Stomach (tissue), 9 donors: ENCODE results near the gene TRIO. TPM values are rescaled to one million over a fixed set of nuclear protein-coding genes. Genes with fewer than 3 reads are reported as not detected.

Source experiments
- DNase-seq, 2 donors: peaks; one replicate each; pipeline versions ENCODE4 v3.0.0 to v3.0.0-alpha.2; 2013 to 2019
- H3K27ac ChIP-seq, 5 donors: fragments of 200-600 bp in 4 of 5; sonication (generic) in 4 of 5; one replicate each; pipeline ENCODE4 v1.5.1; 2013 to 2019; ENCODE audit warnings: mild to moderate bottlenecking in 1 of 5, moderate library complexity in 1 of 5
- H3K27me3 ChIP-seq, 3 donors: fragments of 200-600 bp; sonication (generic); one replicate each; pipeline ENCODE4 v1.5.1; 2017 to 2019; ENCODE audit warnings: mixed run types in 1 of 3
- H3K36me3 ChIP-seq, 4 donors: fragments of 200-600 bp; sonication (generic); 1 replicate in 3 of 4; 2 replicates in 1 of 4; pipeline ENCODE4 v1.5.1; 2016 to 2019
- H3K4me1 ChIP-seq, 4 donors: fragments of 200-600 bp; sonication (generic); one replicate each; pipeline ENCODE4 v1.5.1; 2016 to 2019
- H3K4me3 ChIP-seq, 4 donors: fragments of 200-600 bp; sonication (generic) in 3 of 4; one replicate each; pipeline ENCODE4 v1.5.1; 2016 to 2019; ENCODE audit warnings: mild to moderate bottlenecking in 1 of 4
- H3K9me3 ChIP-seq, 4 donors: fragments of 200-600 bp; sonication (generic); one replicate each; pipeline ENCODE4 v1.5.1; 2016 to 2019
- EP300 ChIP-seq: sonication (generic); formaldehyde crosslinking; IDR thresholded peaks from one replicate; pipeline ENCODE4 v1.6.1; 2017; ENCODE audit warnings: antibody characterized with exemption
- POLR2A ChIP-seq, 4 donors: fragments of 450-650 bp; IDR thresholded peaks; one replicate each; pipeline ENCODE4 v1.6.1; 2016; ENCODE audit warnings: antibody characterized with exemption in 4 of 4, control low read depth in 2 of 4, mild to moderate bottlenecking in 1 of 4, moderate library complexity in 1 of 4
- POLR2AphosphoS5 ChIP-seq, 3 donors: sonication (generic); formaldehyde crosslinking; IDR thresholded peaks; one replicate each; pipeline ENCODE4 v1.6.1; 2016; ENCODE audit warnings: antibody characterized with exemption in 3 of 3
- WGBS, 5 donors: extraction: QIAGEN DNeasy Blood & Tissue Kit in 3 of 5; methylation state at CpG; one replicate each; pipeline versions ENCODE4 v1.1.5 to v1.1.7; 2013 to 2018; 5-methylcytosine and 5-hydroxymethylcytosine counted together
- intact Hi-C: fragments of 100-400 bp; cut with DNase I; formaldehyde crosslinking; loops from one replicate; pipeline ENCODE4 v1.15.1; 2023; ENCODE audit warnings: low total_unique reads
- polyA plus RNA-seq, 3 donors: library from polyadenylated mRNA; stranded (reverse); fragments of 200-250 nt; gene quantifications; one replicate each; pipeline ENCODE4 v1.2.3, GENCODE V29; 2013
- total RNA-seq, 5 donors: library from RNA; depleted of rRNA; stranded (reverse); fragments of >200 nt; gene quantifications; one replicate each; pipeline versions ENCODE4 v1.1.0 to v1.2.3, GENCODE V29; 2014 to 2016
- TF ChIP-seq, protein P1 (sequence below), 7 experiments: fragments of 450-650 bp in 4 of 7; fragments of 200-600 bp in 3 of 7; sonication (generic) in 3 of 7; IDR thresholded peaks; one replicate each; pipeline ENCODE4 v1.5.1; 2016 to 2019; ENCODE audit warnings: antibody characterized with exemption in 7 of 7, control low read depth in 2 of 7, mild to moderate bottlenecking in 1 of 7
- donor health status: healthy with polysubstance abuse.
- donor health status: Bipolar disorder and iron deficiency.
- donor health status: healthy.

Gene TRIO
- total and polyA plus RNA-seq, 8 donors: 9.9 to 558 (median 127) TPM

GRCh38 chr5:14184082-14184481 is 40.9 kb downstream of the TRIO start:
- H3K36me3 ChIP-seq: no peaks in the 10 kb centered on the region
- no peaks in the 10 kb centered on the region for H3K27me3 ChIP-seq
- peak in 1 of 2 donors; percentile 27 for DNase-seq
- TF ChIP-seq, protein P1, sequence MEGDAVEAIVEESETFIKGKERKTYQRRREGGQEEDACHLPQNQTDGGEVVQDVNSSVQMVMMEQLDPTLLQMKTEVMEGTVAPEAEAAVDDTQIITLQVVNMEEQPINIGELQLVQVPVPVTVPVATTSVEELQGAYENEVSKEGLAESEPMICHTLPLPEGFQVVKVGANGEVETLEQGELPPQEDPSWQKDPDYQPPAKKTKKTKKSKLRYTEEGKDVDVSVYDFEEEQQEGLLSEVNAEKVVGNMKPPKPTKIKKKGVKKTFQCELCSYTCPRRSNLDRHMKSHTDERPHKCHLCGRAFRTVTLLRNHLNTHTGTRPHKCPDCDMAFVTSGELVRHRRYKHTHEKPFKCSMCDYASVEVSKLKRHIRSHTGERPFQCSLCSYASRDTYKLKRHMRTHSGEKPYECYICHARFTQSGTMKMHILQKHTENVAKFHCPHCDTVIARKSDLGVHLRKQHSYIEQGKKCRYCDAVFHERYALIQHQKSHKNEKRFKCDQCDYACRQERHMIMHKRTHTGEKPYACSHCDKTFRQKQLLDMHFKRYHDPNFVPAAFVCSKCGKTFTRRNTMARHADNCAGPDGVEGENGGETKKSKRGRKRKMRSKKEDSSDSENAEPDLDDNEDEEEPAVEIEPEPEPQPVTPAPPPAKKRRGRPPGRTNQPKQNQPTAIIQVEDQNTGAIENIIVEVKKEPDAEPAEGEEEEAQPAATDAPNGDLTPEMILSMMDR (IDR thresholded peaks at IDR 0.05): no peak
- TF ChIP-seq EP300 (no peak), POLR2AphosphoS5 (IDR thresholded peaks at IDR 0.05) (no peak), POLR2A (IDR thresholded peaks at IDR 0.05) (no peak)
- 62 to 75% (median 68%) methylated on average over 7 of the region's 7 CpGs for WGBS, 5 donors
- intact Hi-C loops: no loop called here
- peak overlapping the region; percentile 23 to 85 (median 81) for H3K27ac ChIP-seq
- H3K4me1 ChIP-seq: peaks cover 25 to 90% (median 57%) of the 10 kb centered on the region in 4 donors
- no peaks in the 10 kb centered on the region for H3K9me3 ChIP-seq
- H3K4me3 ChIP-seq: peak overlapping the region in 3 of 4 donors; percentile 4 to 21 (median 14)

DNA sequence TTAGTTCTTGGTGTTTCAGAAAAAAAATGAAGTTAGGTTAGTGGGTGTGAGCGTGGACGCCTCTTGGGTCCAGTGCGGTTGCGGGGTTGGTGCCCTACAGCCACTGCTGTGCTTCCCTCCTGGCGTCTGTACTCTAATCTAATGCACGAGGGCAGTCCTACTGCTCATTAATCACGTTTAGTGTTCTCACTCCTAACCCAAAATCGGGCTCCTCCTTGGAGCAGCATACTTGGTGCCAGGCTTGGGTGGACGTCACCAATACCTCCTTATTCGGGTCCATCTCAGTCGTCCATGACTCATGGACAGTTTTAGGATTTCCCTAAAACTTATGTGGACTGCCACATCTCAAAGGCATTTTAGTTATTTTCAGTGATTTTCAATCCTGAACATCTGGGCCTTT is 41.6 kb downstream of the TRIO start:
- no peak for TF ChIP-seq EP300
- peak; percentile 29 to 77 (median 53) for TF ChIP-seq POLR2AphosphoS5 (IDR thresholded peaks at IDR 0.05)
- peak overlapping the region in 4 of 5 donors; percentile 80 to 85 (median 82) for H3K27ac ChIP-seq
- H3K27me3 ChIP-seq: no peaks in the 10 kb centered on the region
- DNase-seq: no peak
- peaks cover 25 to 90% (median 53%) of the 10 kb centered on the region in 4 donors for H3K4me1 ChIP-seq
- no peaks in the 10 kb centered on the region for H3K36me3 ChIP-seq
- intact Hi-C loops: no loop called here
- 79 to 90% (median 87%) methylated on average over 11 of the region's 11 CpGs for WGBS, 5 donors
- H3K9me3 ChIP-seq: no peaks in the 10 kb centered on the region
- H3K4me3 ChIP-seq: peak overlapping the region in 3 of 4 donors; percentile 4 to 21 (median 14)

DNA sequence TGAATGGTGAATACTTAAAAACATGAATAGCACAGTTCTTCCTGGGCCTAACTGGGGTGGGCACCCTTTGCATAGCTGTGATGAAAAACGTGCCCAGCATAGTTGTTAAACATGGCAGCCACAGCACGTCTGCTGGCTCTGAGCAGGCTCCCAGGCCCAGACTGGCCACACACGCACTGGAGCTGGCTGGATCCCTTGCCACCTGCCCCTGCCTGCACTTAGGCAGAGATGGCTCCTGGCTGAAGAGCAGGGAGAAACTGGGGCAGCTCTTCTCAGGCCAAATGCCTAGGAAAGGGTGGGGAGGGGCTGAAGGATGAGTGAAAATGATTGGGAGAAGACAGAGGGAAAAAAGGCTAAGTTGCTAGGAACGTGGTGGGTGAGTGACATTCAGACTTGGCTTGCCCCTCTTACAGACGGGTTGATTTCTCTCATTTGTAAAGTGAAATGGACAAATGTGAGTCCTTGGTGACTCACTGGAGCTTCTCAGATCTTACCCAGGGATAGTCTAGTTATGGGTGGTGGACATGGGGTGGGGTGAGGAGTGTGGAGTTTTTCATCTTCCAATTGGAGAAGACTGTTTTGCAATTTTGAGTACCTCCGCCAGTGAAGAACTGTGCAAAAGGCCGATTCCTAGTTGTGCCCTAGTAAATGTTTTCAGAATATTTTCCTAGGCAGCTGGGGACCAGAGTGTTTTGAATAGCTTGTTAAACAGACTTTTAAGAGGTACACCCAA is 42.4 kb downstream of the TRIO start:
- TF ChIP-seq, protein P1 (IDR thresholded peaks at IDR 0.05): no peak
- TF ChIP-seq POLR2A (IDR thresholded peaks at IDR 0.05) (no peak), POLR2AphosphoS5 (IDR thresholded peaks at IDR 0.05) (no peak), EP300 (no peak)
- H3K4me1 ChIP-seq: peaks cover 29 to 96% (median 60%) of the 10 kb centered on the region in 4 donors
- H3K9me3 ChIP-seq: no peaks in the 10 kb centered on the region
- H3K4me3 ChIP-seq: no peak overlapping the region
- no peaks in the 10 kb centered on the region for H3K27me3 ChIP-seq
- intact Hi-C loops: no loop called here
- WGBS, 5 donors: 65 to 80% (median 75%) methylated on average over 7 of the region's 7 CpGs
- DNase-seq: no peak
- H3K27ac ChIP-seq: peak overlapping the region; percentile 43 to 85 (median 81)
- H3K36me3 ChIP-seq: no peaks in the 10 kb centered on the region

DNA sequence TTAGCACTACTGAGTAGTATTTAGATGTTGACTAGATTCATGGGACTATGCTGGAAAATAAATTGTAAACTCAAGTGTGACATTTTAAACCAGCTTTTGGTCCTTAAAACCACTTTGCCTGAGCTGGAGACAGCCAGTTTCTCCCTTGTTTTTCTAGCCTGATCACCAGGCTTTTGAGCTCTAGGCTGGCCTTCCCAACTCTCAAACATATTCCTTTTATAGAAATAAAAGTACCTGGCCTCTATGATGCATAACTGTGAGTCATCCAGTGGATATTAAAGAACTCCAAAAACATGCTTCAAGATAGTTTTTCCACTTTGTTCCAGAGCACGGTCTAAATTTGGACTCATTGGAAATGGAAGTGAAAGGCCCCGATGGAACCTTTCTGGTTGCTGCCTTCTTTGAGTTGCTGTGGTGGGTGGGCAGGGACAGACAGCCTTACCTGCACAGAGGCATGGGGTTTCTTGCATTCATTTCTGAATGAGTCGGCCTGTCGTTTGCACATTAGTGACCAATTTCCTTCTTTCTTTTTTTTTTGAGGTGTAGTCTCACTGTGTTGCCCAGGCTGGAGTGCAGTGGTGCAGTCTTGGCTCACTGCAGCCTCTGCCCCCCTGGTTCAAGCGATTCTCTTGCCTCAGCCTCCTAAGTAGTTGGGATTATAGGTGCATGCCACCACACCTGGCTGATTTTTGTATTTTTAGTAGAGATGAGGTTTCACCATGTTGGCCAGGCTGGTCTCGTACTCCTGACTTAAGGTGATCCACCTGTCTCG is 43.1 kb downstream of the TRIO start:
- H3K4me3 ChIP-seq: no peak overlapping the region
- TF ChIP-seq POLR2A (IDR thresholded peaks at IDR 0.05) (no peak), POLR2AphosphoS5 (IDR thresholded peaks at IDR 0.05) (peak in 1 of 3 donors; percentile 69)
- no peaks in the 10 kb centered on the region for H3K36me3 ChIP-seq
- no peaks in the 10 kb centered on the region for H3K9me3 ChIP-seq
- WGBS, 5 donors: 79 to 90% (median 87%) methylated on average over 7 of the region's 7 CpGs
- no peak for DNase-seq
- H3K27me3 ChIP-seq: no peaks in the 10 kb centered on the region
- intact Hi-C loops: no loop called here
- peak overlapping the region in 4 of 5 donors; percentile 80 to 85 (median 82) for H3K27ac ChIP-seq
- peaks cover 29 to 99% (median 66%) of the 10 kb centered on the region in 4 donors for H3K4me1 ChIP-seq

GRCh38 chr5:14187157-14187556 is 44.0 kb downstream of the TRIO start:
- H3K4me1 ChIP-seq: peaks cover 23 to 97% (median 66%) of the 10 kb centered on the region in 4 donors
- WGBS, 5 donors: 63 to 78% (median 70%) methylated on average over 3 of the region's 3 CpGs
- intact Hi-C loops: no loop called here
- no peak for DNase-seq
- no peak for TF ChIP-seq POLR2AphosphoS5 (IDR thresholded peaks at IDR 0.05)
- H3K36me3 ChIP-seq: no peaks in the 10 kb centered on the region
- peak overlapping the region in 4 of 5 donors; percentile 80 to 85 (median 82) for H3K27ac ChIP-seq
- H3K27me3 ChIP-seq: no peaks in the 10 kb centered on the region
- H3K4me3 ChIP-seq: no peak overlapping the region
- no peaks in the 10 kb centered on the region for H3K9me3 ChIP-seq
